SK-N-SH treated with all-trans-retinoic acid at 6 μM for 48 hours (cell line): ENCODE data around the gene FAM217B.

Experiments
- ATAC-seq: fragments of 200-7000 bp; cut with Tn5 transposase; 3 replicates; pipeline ENCODE4 v1.9.1; 2020; ENCODE audit warnings: mild to moderate bottlenecking, moderate library complexity
- ARNTL ChIP-seq: fragments of 450-650 bp; formaldehyde crosslinking; IDR thresholded peaks from 2 replicates; pipeline ENCODE4 v1.5.0; 2020; ENCODE audit warnings: low read depth, mild to moderate bottlenecking, moderate library complexity, borderline replicate concordance
- BACH2 ChIP-seq: fragments of 250-450 bp; sonication (Bioruptor Pico); IDR thresholded peaks from 2 replicates; pipeline ENCODE4 v1.9.0; 2021; ENCODE audit warnings: mild to moderate bottlenecking, borderline replicate concordance
- CSDC2 ChIP-seq: fragments of 250-450 bp; sonication (Bioruptor Pico); IDR thresholded peaks from 2 replicates; pipeline ENCODE4 v1.5.0; 2020; ENCODE audit warnings: mild to moderate bottlenecking, moderate library complexity
- CSRNP3 ChIP-seq: fragments of 250-450 bp; sonication (Bioruptor Pico); IDR thresholded peaks from 2 replicates; pipeline ENCODE4 v1.5.1; 2021; ENCODE audit warnings: mild to moderate bottlenecking, moderate library complexity
- ESRRG ChIP-seq: fragments of 250-450 bp; sonication (Bioruptor Pico); IDR thresholded peaks from 2 replicates; pipeline ENCODE4 v1.6.1; 2021; ENCODE audit warnings: mild to moderate bottlenecking
- GLIS3 ChIP-seq: fragments of 250-450 bp; sonication (Bioruptor Pico); IDR thresholded peaks from 2 replicates; pipeline ENCODE4 v1.5.0; 2020; ENCODE audit warnings: mild to moderate bottlenecking, moderate library complexity
- ISL1 ChIP-seq: fragments of 250-450 bp; sonication (Bioruptor Pico); IDR thresholded peaks from 2 replicates; pipeline ENCODE4 v2.1.2; 2022; ENCODE audit warnings: mild to moderate bottlenecking, moderate library complexity
- PPARA ChIP-seq: fragments of 250-450 bp; sonication (Bioruptor Pico); IDR thresholded peaks from 2 replicates; pipeline ENCODE4 v1.5.0; 2020; ENCODE audit warnings: mild to moderate bottlenecking, borderline replicate concordance
- RARB ChIP-seq: fragments of 250-450 bp; sonication (Bioruptor Pico); IDR thresholded peaks from 2 replicates; pipeline ENCODE4 v1.8.0; 2021; ENCODE audit warnings: mild to moderate bottlenecking, moderate library complexity
- SNAI2 ChIP-seq: fragments of 250-450 bp; sonication (Bioruptor Pico); IDR thresholded peaks from 2 replicates; pipeline ENCODE4 v1.5.0; 2020; ENCODE audit warnings: mild to moderate bottlenecking, moderate library complexity
- TCF4 ChIP-seq: fragments of 250-450 bp; sonication (Bioruptor Pico); IDR thresholded peaks from 2 replicates; pipeline ENCODE4 v1.8.0; 2021; ENCODE audit warnings: mild to moderate bottlenecking, moderate library complexity, borderline replicate concordance
- TOX ChIP-seq: fragments of 250-450 bp; sonication (Bioruptor Pico); IDR thresholded peaks from 2 replicates; pipeline ENCODE4 v1.8.0; 2021; ENCODE audit warnings: mild to moderate bottlenecking, moderate library complexity, borderline replicate concordance
- TSHZ2 ChIP-seq: fragments of 250-450 bp; sonication (Bioruptor Pico); IDR thresholded peaks from 2 replicates; pipeline ENCODE4 v1.5.0; 2020; ENCODE audit warnings: mild to moderate bottlenecking, moderate library complexity
- ZC3H10 ChIP-seq: fragments of 250-450 bp; sonication (Bioruptor Pico); IDR thresholded peaks from 2 replicates; pipeline ENCODE4 v1.5.1; 2021; ENCODE audit warnings: mild to moderate bottlenecking, moderate library complexity
- ZFP3 ChIP-seq: fragments of 250-450 bp; sonication (Bioruptor Pico); IDR thresholded peaks from 2 replicates; pipeline ENCODE4 v1.5.0; 2020; ENCODE audit warnings: mild to moderate bottlenecking, moderate library complexity
- ZFP30 ChIP-seq: fragments of 450-650 bp; formaldehyde crosslinking; IDR thresholded peaks from 2 replicates; pipeline ENCODE4 v1.5.0; 2022; ENCODE audit warnings: mild to moderate bottlenecking, moderate library complexity
- ZNF565 ChIP-seq: fragments of 450-650 bp; formaldehyde crosslinking; conservative IDR thresholded peaks from 2 replicates; pipeline ENCODE4 v1.5.0; 2020; ENCODE audit warnings: low read depth, mild to moderate bottlenecking, moderate library complexity
- ZNF70 ChIP-seq: fragments of 450-650 bp; formaldehyde crosslinking; IDR thresholded peaks from 2 replicates; pipeline ENCODE4 v1.5.0; 2020; ENCODE audit warnings: mild to moderate bottlenecking, moderate library complexity
- TF ChIP-seq, protein P1 (sequence below): fragments of 250-450 bp; sonication (Bioruptor Pico); IDR thresholded peaks from 2 replicates; pipeline ENCODE4 v1.8.0; 2020; ENCODE audit warnings: mild to moderate bottlenecking, moderate library complexity, borderline replicate concordance
- TF ChIP-seq, protein P2 (sequence below): fragments of 250-450 bp; sonication (Bioruptor Pico); IDR thresholded peaks from 2 replicates; pipeline ENCODE4 v1.8.0; 2021; ENCODE audit warnings: low read depth, mild to moderate bottlenecking, moderate library complexity, borderline replicate concordance

FAM217B gene

GRCh38 chr20:59942245-59942644 lies 2.1 kb downstream of the FAM217B start:
- no peak for TF ChIP-seq ZFP30 (CRISPR knock-in tag)
- no peak for TF ChIP-seq CSDC2
- no peak for TF ChIP-seq ZFP3 (CRISPR knock-in tag)
- TF ChIP-seq, protein P1, sequence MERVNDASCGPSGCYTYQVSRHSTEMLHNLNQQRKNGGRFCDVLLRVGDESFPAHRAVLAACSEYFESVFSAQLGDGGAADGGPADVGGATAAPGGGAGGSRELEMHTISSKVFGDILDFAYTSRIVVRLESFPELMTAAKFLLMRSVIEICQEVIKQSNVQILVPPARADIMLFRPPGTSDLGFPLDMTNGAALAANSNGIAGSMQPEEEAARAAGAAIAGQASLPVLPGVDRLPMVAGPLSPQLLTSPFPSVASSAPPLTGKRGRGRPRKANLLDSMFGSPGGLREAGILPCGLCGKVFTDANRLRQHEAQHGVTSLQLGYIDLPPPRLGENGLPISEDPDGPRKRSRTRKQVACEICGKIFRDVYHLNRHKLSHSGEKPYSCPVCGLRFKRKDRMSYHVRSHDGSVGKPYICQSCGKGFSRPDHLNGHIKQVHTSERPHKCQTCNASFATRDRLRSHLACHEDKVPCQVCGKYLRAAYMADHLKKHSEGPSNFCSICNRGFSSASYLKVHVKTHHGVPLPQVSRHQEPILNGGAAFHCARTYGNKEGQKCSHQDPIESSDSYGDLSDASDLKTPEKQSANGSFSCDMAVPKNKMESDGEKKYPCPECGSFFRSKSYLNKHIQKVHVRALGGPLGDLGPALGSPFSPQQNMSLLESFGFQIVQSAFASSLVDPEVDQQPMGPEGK (CRISPR knock-in tag): no peak
- no peak for TF ChIP-seq CSRNP3 (CRISPR knock-in tag)
- TF ChIP-seq, protein P2, sequence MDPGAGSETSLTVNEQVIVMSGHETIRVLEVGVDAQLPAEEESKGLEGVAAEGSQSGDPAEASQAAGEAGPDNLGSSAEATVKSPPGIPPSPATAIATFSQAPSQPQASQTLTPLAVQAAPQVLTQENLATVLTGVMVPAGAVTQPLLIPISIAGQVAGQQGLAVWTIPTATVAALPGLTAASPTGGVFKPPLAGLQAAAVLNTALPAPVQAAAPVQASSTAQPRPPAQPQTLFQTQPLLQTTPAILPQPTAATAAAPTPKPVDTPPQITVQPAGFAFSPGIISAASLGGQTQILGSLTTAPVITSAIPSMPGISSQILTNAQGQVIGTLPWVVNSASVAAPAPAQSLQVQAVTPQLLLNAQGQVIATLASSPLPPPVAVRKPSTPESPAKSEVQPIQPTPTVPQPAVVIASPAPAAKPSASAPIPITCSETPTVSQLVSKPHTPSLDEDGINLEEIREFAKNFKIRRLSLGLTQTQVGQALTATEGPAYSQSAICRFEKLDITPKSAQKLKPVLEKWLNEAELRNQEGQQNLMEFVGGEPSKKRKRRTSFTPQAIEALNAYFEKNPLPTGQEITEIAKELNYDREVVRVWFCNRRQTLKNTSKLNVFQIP: no peak
- TF ChIP-seq ARNTL (CRISPR knock-in tag): no peak
- TF ChIP-seq ISL1 (CRISPR knock-in tag): no peak
- TF ChIP-seq SNAI2 (CRISPR knock-in tag): no peak
- TF ChIP-seq PPARA (CRISPR knock-in tag): no peak
- no peak for TF ChIP-seq ZNF565 (CRISPR knock-in tag)
- TF ChIP-seq BACH2 (CRISPR knock-in tag): no peak
- no peak for TF ChIP-seq RARB
- no peak for ATAC-seq

DNA sequence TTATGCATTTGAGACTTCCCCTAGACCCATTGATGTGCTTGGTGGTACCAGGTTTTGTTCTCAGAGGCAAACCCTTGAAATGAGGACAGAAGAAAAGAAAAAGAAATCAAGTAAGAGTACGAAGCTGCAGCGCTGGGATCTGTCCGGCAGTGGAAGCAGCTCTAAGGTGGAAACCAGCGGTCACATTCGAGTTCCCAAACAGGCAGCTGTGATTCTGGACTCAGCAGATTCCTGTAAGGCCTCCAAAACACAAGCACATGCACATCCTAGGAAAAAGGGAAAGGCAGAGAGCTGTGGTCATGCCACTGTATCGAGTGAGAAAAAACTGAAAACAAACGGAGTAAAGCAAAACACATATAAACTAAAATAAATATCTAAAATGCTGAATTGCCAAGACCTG lies 4.5 kb downstream of the FAM217B start:
- no peak for ATAC-seq
- TF ChIP-seq RARB (no peak), BACH2 (CRISPR knock-in tag) (no peak)

DNA sequence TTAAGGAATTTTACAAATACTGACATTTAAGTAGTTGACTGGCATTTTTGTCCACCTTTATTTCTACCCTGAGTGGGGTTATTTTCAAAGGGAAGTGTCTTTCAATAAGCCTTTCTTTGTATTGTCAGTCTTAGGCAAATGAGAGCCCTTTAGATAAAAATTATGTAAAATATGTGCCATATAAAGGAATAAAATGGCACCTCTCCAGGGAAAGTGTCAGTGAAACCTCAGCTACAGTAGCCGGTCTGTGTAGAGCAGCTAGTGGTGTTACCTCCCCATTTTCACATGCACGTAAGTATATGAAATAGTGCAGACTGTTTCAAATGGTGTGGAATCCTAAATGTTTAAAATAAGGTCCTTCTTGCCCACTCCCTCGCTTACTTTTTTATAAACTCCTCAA lies 5.0 kb downstream of the FAM217B start:
- TF ChIP-seq PPARA (CRISPR knock-in tag) (no peak), ZNF565 (CRISPR knock-in tag) (no peak), TOX (CRISPR knock-in tag) (no peak), CSDC2 (no peak), SNAI2 (CRISPR knock-in tag) (no peak), ISL1 (CRISPR knock-in tag) (no peak), ESRRG (CRISPR knock-in tag) (no peak)
- TF ChIP-seq, protein P2: no peak
- ATAC-seq: no peak

GRCh38 chr20:59945731-59946130 lies 5.5 kb downstream of the FAM217B start:
- TF ChIP-seq TOX (CRISPR knock-in tag): no peak
- TF ChIP-seq ZNF70 (CRISPR knock-in tag): no peak
- TF ChIP-seq, protein P2: no peak
- no peak for TF ChIP-seq PPARA (CRISPR knock-in tag)
- TF ChIP-seq RARB: no peak
- no peak for TF ChIP-seq GLIS3
- ATAC-seq: no peak

DNA sequence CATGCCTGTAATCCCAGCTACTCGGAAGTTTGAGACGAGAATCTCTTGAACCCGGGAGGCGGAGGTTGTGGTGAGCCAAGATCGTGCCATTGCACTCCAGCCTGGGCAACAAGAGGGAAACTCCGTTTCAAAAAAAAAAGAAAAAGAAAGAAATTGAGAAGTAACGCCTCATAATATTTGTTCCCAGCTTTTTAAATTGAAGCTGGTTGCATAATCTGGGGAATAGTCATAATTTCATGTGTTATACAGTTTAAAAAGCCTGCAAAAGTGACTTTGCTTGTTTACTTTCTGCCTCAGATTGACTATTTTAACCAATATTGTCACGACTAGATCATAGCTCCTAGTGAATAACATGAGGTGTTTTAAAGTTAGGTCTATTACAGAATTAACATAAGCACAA lies 7.2 kb downstream of the FAM217B start:
- no peak for ATAC-seq
- no peak for TF ChIP-seq TCF4 (CRISPR knock-in tag)
- TF ChIP-seq ZNF70 (CRISPR knock-in tag): no peak
- no peak for TF ChIP-seq ZC3H10 (CRISPR knock-in tag)
- no peak for TF ChIP-seq CSRNP3 (CRISPR knock-in tag)
- TF ChIP-seq, protein P2: no peak
- TF ChIP-seq TSHZ2 (CRISPR knock-in tag): no peak
- TF ChIP-seq BACH2 (CRISPR knock-in tag): no peak
